NCI-H2029 (cell line): ENCODE data around the gene ST6GALNAC6.
"Not testable (repeated sequence)": the region's sequence is repeated elsewhere in the genome, so short reads cannot be mapped to it uniquely, and the experiment has no call there.

ENCODE experiments used
- DNase-seq: peaks from one replicate; lab custom pipeline; 2025; lab: John Stamatoyannopoulos, UW

The ST6GALNAC6 gene

GRCh38 chr9:127854960-127855359 lies 44.4 kb downstream of the ST6GALNAC6 start:
- DNase-seq: no peak

DNA sequence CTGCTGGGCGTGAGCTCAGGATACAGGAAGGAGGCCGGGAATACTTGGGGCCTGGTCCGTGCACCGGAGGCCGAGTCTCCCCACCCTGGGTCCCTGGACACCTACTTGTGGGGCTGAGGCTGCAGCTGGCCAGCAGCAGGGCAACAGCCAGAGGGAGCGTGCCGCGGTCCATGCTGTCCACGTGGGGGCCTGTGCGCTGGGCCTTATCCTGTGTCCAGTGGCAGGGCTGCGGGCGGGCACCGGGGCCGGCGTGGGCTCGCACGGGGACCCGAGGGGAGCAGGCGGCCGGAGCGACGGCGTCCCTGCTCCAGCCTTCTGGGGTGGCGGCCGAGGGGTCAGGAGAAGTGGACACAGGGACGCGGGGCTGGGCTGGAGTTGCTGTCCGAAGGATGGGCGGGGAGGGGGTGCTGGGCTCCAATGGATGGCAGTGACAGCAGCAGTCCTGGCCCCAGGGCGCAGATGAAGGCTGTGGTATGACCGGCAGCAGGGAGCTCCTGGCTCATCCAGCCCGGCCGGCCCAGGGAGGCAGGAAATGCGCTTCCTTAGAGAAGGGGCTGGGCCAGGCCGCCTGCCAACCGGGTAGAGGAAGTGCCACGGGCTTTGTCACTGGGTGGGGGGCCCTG lies 45.1 kb downstream of the ST6GALNAC6 start, which contains the start of gene ENG:
TSS of gene ENG (minus strand) at position 475 of the 623 bp plus-strand sequence. CDS start at position 172, 303 bp downstream.
- DNase-seq: peak; percentile 28

DNA sequence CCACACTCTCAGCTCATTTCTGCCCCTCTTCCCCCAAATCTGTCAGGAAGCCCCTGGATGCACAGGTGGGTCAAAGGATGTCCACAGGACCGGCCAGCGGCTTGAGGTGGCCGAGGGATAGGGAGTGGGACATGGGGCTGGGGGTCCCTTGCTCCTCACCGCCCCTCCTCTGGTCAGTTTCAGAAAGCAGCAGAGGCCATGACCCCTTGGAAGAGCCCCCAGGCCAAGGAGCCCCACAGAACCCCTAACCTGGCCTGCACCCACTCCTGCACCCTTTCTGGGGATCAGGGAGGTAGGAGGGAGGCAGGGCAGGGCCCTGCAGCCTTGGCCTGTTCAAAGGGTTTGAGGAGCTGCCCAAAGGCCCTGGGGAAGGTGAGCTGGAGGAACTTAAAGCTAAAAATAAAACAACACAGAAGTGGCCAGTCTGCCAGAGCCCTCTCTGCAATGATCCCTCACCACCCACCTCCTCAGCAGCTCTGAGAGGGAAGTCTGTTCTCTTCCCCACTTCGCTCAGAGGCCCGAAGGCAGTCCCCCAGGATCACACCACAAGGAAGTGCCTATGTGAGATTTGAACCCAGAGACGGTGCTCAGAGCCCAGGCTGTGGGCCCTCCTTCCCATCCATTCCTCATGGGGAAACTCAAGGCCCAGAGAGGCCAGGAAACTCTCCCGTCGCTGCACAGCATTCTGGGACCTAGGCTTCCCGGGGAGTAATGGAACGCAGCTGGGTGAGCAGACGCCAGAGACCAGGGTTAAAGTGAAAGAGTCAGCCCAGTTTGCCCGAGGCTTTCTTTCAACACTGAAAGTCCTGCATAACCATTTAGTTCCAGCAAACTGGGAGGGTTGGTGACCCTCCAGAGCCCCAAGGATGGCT lies 45.9 kb downstream of the ST6GALNAC6 start:
- no peak for DNase-seq

DNA sequence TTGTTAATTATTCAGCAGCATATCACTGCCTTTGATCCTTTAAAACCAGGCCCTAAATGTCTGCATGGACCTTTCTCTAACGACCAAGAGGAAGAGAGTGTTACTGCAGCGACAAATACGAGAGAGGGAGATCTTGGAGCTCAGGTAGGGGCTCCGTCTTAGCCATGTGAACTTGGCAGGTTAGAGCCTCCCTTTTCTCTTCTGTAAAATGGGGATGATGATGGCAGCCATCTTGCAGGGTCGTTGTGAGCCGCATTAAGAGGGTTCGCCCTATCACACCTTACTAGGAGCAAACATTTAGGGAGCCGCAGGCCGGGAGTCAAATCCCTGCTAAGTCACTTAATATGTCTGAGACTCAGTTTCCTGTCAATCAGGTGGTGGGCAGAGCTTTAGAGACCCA lies 46.6 kb downstream of the ST6GALNAC6 start:
- no peak for DNase-seq

- DNase-seq: no peak
These were observed 49.0 kb downstream of the ST6GALNAC6 start for GRCh38 chr9:127850286-127850830.

- DNase-seq: no peak
These were observed 50.5 kb downstream of the ST6GALNAC6 start for GRCh38 chr9:127848756-127849504.

DNA sequence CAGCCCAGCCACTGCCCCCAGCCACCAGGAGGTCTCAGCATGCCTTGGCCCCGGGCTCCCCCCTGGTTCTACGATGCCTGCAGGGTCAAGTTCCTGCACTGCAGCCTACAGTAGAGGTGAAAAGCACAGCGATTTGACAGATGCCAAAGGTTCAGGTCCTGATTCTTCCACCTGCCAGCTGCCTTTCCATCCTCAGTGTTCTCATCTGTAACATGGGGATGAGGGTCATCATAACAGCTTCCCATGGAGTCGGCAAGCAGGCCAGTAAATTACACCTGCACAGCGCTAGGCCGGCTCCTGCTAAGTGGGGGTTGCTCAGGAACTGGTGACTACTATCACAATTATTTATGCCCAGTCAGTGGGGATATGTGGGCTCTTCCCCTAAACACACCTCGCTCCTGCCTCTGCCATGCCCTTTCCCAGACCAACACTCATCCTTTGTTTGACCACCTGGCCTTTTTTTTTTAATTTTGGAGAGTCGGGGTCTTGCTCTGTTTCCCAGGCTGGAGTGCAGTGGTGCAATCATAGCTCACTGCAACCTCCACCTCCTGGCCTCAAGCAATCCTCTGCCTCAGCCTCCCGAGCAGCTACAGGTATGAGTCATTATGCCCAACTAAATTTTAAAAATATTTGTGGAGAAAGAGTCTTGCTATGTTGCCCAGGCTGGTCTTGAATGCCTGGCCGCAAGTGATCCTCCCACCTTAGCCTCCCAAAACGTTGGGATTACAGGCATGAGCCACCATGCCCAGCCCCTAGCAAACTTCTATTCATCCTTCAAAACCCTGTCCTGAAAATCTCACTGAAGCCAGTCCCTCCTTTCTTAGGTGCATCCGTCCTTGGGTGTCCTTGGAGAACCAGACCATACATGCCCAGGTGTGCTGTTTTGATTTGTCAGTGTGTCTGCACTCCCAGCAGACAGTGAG lies 51.3 kb downstream of the ST6GALNAC6 start:
- no peak for DNase-seq

DNA sequence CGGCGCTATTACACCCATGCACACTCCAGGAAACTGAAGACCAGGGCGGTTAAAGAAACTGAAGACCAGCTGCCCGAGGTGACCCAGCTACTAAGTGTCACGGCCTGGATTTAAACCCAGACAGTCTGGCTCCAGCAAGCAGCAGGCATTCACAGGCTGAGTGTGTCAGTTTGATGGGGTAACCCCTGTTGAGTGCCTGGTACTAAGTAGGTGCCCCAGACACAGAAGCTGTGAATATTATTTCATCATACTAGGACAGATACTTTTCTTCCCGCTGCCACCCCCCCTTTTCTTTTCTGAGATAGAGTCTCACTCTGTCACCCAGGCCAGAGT lies 52.3 kb downstream of the ST6GALNAC6 start:
- DNase-seq: no peak

GRCh38 chr9:127846443-127847177 lies 52.8 kb downstream of the ST6GALNAC6 start:
- no peak for DNase-seq

DNA sequence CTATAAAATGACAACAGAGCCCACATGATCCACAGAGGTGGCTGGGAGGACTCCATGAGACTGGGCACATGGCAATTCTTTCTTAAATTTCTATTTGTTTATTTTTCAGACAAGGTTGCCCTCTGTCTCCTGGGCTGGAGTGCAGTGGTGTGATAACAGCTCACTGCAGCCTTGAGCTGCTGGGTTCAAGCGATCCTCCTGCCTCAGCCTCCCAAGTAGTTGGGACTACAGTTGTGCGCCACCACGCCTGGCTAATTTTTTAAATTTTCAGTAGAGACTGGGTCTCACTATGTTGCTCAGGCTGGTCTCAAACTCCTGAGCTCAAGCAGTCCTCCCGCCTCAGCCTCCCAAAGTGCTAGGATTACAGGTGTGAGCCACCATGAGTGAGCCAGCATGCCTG lies 53.8 kb downstream of the ST6GALNAC6 start:
- not testable (repeated sequence) for DNase-seq

GRCh38 chr9:127844821-127845359 lies 54.5 kb downstream of the ST6GALNAC6 start:
- no peak for DNase-seq

DNA sequence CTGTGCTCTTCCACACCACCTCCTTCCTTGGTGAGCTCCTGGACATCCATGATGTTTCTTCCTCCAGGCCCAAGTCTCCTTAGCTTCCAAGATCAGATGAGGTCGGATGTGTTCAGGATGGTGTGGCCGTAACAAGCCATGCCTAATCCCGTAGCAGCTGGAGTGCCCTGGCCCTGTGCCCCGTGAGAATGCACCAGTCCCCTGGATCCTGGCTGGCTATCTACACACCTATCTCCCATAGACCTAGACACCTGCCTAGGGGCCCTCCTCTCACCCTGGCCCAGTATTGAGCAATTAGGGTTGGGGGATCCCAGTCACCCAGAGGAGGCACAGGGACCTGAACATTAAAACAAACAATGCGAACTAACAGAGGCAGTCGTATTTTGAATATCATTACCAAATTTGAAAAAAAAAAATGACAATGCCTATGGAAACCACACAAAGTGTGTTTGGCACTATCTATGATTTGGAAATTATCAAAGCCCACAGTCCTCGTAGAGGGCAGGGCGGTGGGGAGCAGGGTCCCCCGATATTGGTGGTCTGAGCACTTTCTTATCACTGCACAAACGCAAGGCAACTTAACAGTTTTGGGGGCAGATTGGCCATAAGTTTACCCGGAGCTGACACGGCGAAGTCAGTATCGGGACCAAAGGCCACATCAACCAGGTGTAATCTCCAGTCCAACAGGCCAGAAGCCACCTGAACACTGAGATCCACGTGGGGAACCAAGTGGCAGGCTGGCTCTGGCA lies 58.1 kb downstream of the ST6GALNAC6 start:
- no peak for DNase-seq

DNA sequence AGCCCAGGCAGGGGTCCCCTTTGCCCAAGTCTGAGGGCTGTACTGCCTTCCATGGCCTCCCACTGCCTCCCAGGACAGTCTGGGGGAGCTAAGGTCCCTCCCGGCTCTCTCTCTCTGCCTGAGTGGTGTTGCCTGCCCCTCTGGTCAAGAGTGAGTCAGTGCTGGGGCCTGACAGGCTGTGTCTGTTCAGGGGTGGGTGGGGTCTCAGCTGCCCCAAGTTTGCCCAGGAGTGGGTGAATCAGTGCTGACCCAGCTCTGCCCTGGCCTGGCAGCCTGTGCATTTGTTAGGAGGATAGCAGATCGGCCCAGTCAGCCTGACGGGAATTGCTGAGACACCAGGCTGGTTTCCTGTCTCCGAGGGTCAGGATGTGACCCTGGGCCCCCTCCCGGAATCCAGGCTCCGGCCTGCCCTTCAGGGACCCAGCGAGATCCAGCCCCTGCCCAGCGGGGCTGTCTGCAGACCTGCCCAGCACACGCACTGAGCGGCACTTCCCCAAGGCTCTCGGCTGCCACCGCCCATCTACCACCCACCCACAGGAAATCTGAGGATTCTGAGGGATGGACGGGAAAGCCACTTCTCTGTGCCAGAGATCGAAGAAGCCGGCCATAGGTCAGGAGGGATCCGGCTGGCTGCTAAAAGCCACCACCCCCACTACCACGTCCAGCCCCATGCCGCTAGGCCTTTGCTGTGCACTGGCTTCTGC lies 60.9 kb downstream of the ST6GALNAC6 start:
- DNase-seq: no peak

DNA sequence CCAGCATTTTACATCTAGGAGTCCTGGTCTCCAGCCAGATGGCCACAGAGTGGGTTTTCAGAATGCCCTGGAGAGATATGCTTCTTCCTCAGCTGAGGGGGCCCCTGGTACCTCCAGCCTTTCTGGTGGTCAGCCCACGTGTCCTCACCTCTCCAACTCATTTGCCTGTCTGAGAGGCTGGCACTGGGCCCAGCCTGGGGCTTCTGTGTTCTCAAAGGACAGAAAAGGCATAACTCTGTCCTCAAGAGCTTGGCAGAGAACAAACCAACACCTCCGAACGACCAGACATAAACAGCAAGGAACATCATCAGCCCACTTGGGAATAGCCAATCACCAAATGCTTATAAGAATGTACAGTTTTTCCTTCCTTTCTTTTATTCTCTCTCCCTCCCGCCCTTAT lies 62.1 kb downstream of the ST6GALNAC6 start:
- DNase-seq: peak; percentile 44

GRCh38 chr9:127836561-127836960 lies 62.8 kb downstream of the ST6GALNAC6 start:
- DNase-seq: not testable (repeated sequence)

DNA sequence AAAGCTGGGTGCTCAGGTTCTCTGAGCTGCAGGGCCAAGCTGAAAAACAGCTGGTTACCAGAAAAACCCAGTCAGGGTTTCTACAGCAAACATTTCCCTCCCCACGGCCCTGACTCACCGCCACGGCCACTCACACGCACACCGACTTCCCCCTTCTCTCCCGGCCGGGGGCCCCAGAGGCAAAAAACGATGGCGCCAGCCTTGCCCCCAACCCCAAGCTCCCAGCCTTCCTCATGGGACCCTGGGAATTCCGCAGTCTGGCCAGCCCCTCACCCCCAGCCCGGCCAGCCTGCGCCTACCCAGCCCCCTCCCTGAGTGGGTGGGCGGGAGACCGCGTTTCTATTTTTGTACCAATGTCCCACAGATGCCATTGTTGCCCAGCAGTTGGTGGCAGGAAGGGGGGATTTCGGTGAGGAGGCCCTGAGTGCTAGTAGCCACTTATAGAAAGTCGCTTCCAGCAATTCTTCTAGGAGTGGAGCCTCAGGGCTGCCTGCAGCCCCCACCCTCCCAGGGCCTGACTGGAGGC lies 63.3 kb downstream of the ST6GALNAC6 start:
- no peak for DNase-seq
